Central memory CD8-positive, alpha-beta T cell (primary cell): ENCODE results near the gene AKAP8L.

ENCODE experiments used
- ATAC-seq: fragments of 150-1000 bp; cut with Tn5 transposase; replicated peaks from 2 replicates; pipeline ENCODE4 v1.10.0; 2022; ENCODE audit warnings: mild to moderate bottlenecking, moderate FRiP score, moderate number of reproducible peaks; ENCODE audit not compliant: poor library complexity, severe bottlenecking; ENCODE audit errors: extremely low read depth
- DNase-seq, 2 donors: peaks; one replicate each; pipeline ENCODE4 v3.0.0; 2021; ENCODE audit warnings: low spot score in 2 of 2
- H3K27ac Mint-ChIP-seq: one replicate; pipeline ENCODE4 v1.8.0; 2022; ENCODE audit warnings: low read depth, mild to moderate bottlenecking, moderate library complexity, mixed read lengths
- H3K27me3 Mint-ChIP-seq: one replicate; pipeline ENCODE4 v1.8.0; 2022; ENCODE audit warnings: mixed read lengths
- H3K36me3 Mint-ChIP-seq: one replicate; pipeline ENCODE4 v1.8.0; 2022; ENCODE audit warnings: mild to moderate bottlenecking, moderate library complexity, mixed read lengths; ENCODE audit not compliant: insufficient read depth
- H3K4me1 Mint-ChIP-seq: one replicate; pipeline ENCODE4 v1.8.0; 2022; ENCODE audit warnings: mixed read lengths
- H3K4me3 Mint-ChIP-seq: one replicate; pipeline ENCODE4 v1.8.0; 2022; ENCODE audit warnings: mild to moderate bottlenecking, moderate library complexity, mixed read lengths
- H3K9me3 Mint-ChIP-seq: one replicate; pipeline ENCODE4 v1.8.0; 2022; ENCODE audit warnings: mixed read lengths

AKAP8L gene

DNA sequence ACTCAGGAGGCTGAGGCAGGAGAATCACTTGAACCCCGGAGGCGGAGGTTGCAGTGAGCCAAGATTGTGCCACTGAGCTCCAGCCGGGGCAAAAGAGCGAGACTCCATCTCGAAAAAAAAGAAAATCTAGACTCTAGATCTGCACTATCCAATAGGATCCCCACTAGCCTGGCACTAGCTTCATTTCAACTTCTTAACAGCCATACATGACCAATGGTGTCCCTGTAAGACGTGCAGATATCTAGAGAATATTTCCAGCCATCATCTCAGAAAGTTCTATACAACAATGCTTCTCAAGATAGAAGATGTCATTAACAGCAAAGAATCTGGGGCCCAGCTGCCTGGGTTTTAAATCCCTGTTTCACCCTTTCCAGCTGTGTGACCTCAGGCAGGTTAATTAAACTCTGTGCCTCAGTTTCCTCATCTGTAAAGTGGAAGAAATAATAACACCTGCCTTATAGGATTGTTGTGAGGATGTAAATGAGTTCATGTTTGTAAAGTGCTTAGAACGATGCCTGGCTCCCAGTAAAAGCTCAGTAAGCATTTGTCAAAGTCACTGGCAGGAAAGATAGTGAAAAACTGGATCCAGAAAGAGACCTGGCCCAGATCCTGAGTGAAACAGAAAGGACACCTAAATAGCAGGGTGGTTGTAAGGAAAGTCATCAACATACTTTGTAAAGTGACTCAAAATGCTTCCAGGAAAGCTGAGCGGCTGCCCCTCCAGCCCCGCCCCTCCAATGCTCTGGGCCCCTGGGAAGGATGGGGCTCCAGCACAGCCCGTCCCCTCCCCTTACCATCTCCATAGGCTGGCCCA lies 17.4 kb upstream of the AKAP8L start:
- ATAC-seq = no peak
- no peak for DNase-seq
- H3K9me3 Mint-ChIP-seq = no peaks in the 10 kb centered on the region
- H3K4me3 Mint-ChIP-seq = no peak overlapping the region
- peaks cover 7% of the 10 kb centered on the region for H3K36me3 Mint-ChIP-seq
- no peaks in the 10 kb centered on the region for H3K27me3 Mint-ChIP-seq
- H3K4me1 Mint-ChIP-seq = peaks cover 18% of the 10 kb centered on the region
- H3K27ac Mint-ChIP-seq = no peak overlapping the region

DNA sequence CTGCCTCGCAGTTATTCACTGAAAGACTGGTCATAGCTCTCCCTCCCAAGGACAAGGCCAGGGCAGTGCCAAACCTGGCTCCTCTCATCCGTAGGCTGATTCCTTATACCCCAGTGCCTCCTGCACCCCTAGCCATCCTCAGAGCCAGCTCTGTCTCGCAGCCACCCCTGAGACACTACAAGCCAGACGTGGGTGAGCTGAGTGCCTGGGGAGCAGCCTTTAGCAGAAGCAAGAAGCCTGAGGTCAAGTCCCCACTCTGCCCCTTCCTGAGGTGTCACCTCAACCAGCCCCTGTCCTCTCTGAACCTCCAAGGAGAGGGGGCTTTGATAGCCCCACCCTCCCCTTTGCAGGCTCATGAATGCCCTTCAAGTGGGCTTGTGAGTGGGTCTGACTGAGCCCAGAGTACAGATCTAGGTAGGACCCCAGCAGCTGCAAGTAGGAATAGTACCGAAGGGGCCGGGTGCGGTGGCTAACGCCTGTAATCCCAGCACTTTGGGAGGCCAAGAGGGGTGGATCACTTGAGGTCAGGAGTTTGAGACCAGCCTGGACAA lies 14.8 kb upstream of the AKAP8L start:
- ATAC-seq (no peak), DNase-seq (no peak)
- Mint-ChIP-seq H3K4me3 (peak overlapping the region; percentile 96), H3K36me3 (peaks cover 13% of the 10 kb centered on the region), H3K27ac (peak overlapping the region; percentile 95), H3K4me1 (peaks cover 26% of the 10 kb centered on the region), H3K27me3 (no peaks in the 10 kb centered on the region), H3K9me3 (no peaks in the 10 kb centered on the region)

DNA sequence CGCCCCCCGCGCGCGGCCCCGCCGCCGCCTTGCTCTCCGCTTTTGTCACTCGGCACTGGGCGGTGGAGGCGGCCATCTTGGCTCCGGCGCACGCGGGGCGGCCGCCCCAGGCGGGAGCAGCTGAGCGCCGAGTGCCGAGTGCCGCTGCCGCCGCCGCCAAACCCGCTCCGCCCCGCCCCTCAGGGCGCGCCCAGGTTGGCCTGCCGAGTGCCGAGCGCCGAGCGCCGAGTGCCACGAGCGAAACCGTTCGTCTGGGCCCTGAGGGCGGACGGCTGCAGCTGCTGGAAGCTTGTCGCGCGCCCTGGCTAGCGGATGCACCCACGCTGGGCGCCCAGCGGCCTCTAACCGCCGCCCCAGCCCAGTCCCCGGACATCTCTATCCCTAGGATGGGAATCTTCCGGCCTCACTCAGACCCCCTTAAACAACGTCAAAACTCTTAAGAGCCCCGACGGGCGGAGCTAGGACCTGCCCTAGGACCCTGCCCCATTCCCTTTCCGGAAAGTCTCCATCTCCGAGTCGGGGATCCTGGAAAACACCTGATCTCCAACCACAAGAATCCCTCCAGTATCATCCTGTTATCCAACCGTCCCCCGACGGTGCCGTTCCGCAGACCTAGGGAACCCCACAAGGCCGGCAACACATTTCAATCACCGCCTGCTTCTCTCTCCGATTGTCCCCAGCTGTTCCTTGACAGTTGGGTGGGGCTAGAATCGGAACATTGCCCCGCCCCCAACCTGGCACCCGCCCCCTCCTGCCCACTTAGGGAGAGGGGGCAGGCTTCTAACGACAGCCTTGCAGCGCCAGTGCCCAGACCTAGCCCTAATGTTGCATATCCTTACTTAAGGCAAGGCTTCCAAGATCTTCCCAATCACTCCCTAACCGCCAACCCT lies 14.1 kb upstream of the AKAP8L start:
- Mint-ChIP-seq H3K4me3 (peak overlapping the region; percentile 96), H3K27ac (peak overlapping the region; percentile 95), H3K4me1 (peaks cover 26% of the 10 kb centered on the region), H3K9me3 (no peaks in the 10 kb centered on the region), H3K27me3 (no peaks in the 10 kb centered on the region), H3K36me3 (peaks cover 13% of the 10 kb centered on the region)
- DNase-seq = peak; percentile 80 to 88
- peak; percentile 88 for ATAC-seq

DNA sequence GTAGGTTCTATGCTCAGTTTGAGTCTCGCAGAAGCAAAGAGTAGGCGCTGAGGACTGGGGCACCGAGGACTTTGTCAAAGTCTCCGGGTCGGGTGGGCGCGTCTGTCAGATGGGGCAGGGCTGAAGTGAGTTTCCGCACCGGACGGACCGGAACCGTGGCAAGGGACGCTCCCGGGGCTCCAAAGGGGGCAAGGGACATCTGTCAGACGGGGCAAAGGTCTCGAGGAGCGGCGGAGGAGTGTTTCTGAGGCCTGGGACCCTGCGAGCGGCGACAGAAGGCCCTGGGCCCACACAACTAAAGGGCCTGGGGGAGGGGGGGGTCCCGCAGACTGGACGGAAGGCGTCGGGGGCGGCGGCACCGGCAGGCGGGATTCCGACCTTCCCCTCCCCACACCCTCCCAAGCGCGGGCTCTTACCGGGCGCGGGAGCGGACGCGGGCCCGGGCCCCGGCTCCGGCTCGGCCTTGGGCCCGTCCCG lies 13.3 kb upstream of the AKAP8L start:
- Mint-ChIP-seq H3K27ac (peak overlapping the region; percentile 95), H3K4me3 (peak overlapping the region; percentile 99), H3K4me1 (peaks cover 32% of the 10 kb centered on the region), H3K27me3 (no peaks in the 10 kb centered on the region), H3K36me3 (peaks cover 13% of the 10 kb centered on the region), H3K9me3 (no peaks in the 10 kb centered on the region)
- no peak for ATAC-seq
- DNase-seq = no peak

DNA sequence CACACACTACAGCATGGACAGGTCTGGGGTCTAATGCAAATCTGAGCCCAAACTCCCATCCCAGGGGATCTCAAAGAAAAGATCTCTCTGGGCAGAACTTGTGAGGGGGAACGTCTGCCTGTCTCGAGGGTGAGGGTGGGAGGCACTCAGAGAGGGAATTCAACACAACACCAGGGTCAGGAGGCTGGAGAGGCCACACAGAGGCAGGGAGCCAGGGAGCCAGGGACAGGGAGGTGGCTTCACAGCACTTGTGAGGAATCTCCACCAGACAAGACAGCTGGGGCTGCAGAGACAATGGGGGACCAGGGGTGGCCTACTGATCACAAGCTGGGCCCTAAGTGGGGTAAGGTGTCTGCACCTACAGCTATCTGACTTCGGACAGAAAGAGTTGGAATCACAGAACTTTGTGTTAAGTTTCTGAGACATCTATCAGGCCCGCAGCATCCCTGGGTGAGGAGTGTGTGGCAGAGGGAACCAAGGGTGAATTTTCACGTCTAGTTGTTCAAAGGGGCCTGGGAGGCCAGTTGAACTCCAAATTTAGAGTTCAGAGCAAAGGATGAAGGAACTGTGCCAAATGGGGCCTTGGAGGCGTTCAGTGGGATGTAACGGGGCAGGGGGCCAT lies 12.7 kb upstream of the AKAP8L start:
- no peak for ATAC-seq
- Mint-ChIP-seq H3K36me3 (peaks cover 13% of the 10 kb centered on the region), H3K27me3 (no peaks in the 10 kb centered on the region), H3K9me3 (no peaks in the 10 kb centered on the region), H3K4me1 (peaks cover 32% of the 10 kb centered on the region), H3K4me3 (peak overlapping the region; percentile 99), H3K27ac (peak overlapping the region; percentile 95)
- no peak for DNase-seq

DNA sequence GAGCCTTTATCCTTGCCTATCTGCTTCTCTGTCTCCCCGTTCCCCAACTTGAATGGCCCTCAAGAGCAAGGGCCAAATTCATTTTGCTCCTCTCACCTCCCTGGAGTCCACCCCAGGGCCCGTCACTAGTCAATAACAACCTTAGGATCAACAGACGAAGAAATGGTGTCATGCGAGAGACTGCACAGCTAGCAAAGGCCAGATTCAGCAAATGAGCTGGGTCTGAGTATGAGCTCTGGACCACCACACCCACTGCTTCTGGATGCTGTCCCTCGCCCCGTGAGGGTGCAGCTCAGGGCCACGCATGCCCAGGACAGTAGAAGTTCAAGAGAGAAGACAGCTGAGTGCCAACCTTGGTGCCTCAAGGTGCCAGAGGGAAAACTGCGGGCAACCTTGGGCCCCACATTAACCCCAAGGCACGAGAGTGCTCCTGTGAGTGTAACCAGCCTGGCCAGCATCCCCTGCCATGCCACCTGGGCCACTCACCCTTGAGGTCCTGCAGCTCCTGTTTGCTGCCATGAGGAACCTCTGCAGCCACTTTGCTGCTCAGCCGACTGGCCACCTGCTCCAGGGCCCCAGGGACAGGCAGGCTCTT lies 11.8 kb upstream of the AKAP8L start:
- Mint-ChIP-seq H3K9me3 (no peaks in the 10 kb centered on the region), H3K4me1 (peaks cover 32% of the 10 kb centered on the region), H3K4me3 (peak overlapping the region; percentile 99), H3K27me3 (no peaks in the 10 kb centered on the region), H3K27ac (peak overlapping the region; percentile 24), H3K36me3 (peaks cover 16% of the 10 kb centered on the region)
- ATAC-seq (no peak), DNase-seq (no peak)

DNA sequence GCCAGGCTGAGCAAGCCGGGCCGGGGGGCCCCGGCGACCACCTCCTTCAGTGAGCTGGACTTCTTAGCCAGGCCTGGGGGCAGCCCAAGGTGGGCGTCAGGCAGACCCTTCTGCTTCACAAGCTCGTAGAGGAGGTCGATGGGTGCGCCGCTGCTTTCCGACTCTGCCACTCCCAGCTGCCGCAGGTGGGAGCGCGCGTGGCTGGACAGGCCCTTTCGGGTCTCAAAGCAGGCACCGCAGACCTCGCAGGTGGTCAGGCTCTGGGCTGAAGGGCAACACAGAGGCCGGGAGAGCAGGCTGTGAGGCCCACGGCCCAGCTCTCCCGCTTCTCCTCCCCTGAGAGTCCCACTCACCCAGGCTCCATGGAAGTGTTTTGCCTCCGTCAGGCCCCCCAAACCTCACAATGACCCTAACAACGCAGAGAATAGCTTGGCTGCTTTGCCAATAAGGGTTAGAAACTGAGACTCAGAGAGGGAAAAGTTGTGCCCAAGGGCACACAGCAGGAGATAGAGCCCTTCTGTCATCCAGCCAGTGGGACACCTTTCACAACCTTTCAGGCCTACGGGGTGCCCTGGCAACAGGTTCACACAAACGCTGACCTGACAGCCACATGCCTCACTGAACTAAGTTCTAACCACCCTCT lies 11.2 kb upstream of the AKAP8L start:
- Mint-ChIP-seq H3K4me1 (peaks cover 32% of the 10 kb centered on the region), H3K4me3 (no peak overlapping the region), H3K27ac (peak overlapping the region; percentile 24), H3K36me3 (peaks cover 19% of the 10 kb centered on the region), H3K27me3 (no peaks in the 10 kb centered on the region), H3K9me3 (no peaks in the 10 kb centered on the region)
- no peak for ATAC-seq
- no peak for DNase-seq

DNA sequence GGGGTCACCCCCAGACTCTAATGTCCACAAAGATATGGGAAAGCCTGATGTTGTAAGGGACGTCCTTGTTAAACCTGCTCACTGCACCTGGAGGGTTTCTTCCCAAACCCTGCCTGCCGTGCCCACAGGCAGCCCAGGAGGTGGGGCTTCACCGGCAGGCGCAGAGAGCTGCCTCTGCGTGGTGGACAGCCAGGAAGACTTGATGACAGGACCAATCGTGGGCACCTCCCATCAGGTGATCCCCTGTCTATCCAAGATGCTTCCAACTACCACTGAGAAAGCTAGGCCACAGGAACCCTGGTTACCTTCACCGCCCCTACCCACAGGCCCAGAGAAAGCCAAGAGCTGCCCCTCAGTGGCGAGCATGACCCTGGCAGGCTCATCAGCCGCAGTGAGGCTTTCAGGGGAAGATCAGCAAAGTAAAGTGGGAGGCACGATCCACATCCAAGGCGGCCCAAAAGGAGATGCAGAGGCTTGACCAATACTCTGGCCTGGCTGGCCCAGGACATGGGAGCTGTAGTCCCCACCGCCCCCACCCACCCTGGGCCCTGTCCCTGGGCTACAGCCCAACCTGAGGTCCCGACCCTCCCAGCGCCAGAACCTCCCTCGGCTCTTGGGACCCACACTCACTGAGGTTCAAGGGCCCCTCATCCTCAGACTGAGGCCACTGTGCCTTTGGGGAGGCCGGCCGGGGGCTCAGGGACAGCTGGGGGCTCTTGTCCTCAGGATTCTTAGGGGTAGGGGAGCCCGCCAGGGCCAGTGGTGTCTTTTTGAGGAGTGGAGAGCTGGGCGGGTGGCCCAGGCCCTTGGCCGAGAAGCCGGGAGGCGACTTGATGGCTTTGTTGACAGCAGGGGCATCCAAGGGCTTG lies 10.4 kb upstream of the AKAP8L start:
- no peak for ATAC-seq
- no peaks in the 10 kb centered on the region for H3K27me3 Mint-ChIP-seq
- peaks cover 19% of the 10 kb centered on the region for H3K36me3 Mint-ChIP-seq
- DNase-seq = no peak
- no peak overlapping the region for H3K27ac Mint-ChIP-seq
- no peaks in the 10 kb centered on the region for H3K9me3 Mint-ChIP-seq
- H3K4me3 Mint-ChIP-seq = no peak overlapping the region
- H3K4me1 Mint-ChIP-seq = peaks cover 32% of the 10 kb centered on the region

DNA sequence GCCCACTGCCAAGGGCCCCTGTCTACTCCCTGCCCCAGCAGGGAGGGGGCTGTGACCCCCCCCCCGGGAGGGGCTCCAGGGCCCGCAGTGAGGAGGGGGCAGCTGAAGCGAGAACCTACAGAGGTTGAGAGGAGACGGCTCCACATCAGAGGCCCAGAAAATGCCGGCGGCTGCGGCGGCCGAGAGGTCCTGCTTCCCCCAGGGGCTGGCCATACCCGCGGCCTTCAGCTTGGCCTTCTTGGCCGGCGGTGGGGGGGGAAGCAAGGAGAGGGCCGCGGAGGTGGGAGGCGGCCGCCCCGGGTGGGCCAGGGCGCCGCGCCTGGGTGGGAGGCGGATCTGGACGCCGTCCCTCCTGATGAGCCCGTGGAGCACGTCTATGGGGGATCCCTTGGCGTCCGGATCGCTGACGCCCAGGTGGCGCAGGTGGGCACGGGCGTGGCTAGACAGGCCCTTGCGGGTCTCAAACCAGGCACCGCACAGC lies 9.2 kb upstream of the AKAP8L start:
- peaks cover 19% of the 10 kb centered on the region for H3K36me3 Mint-ChIP-seq
- H3K9me3 Mint-ChIP-seq = no peaks in the 10 kb centered on the region
- H3K4me3 Mint-ChIP-seq = no peak overlapping the region
- no peaks in the 10 kb centered on the region for H3K27me3 Mint-ChIP-seq
- H3K27ac Mint-ChIP-seq = no peak overlapping the region
- H3K4me1 Mint-ChIP-seq = peaks cover 25% of the 10 kb centered on the region
- no peak for DNase-seq
- no peak for ATAC-seq

DNA sequence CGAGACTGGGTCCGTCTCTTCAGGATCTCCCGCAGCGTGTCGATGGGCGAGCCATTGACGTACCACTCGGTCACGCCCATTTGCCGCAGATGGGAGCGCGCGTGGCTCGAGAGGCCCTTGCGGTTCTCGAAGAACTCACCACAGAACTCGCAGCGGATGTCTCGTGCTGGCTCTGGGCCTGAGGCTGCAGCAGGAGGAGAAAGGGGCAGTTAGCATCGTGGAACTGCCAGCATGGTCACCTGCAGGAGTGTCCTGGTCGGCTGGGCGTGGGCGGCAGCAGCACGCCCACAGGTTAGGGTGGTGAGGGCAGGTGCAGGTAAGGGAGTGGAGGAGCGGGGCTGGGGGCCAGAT lies 8.5 kb upstream of the AKAP8L start:
- Mint-ChIP-seq H3K27me3 (no peaks in the 10 kb centered on the region), H3K36me3 (peaks cover 19% of the 10 kb centered on the region)

More for the DNA sequence above, 8.5 kb upstream of the AKAP8L start:
- Mint-ChIP-seq H3K27ac (no peak overlapping the region), H3K4me1 (peaks cover 23% of the 10 kb centered on the region), H3K9me3 (no peaks in the 10 kb centered on the region), H3K4me3 (no peak overlapping the region)
- no peak for ATAC-seq
- no peak for DNase-seq
